K562 (cell line): Measurements from ENCODE around the gene NRCAM. TPM values are rescaled to one million over a fixed set of nuclear protein-coding genes. Genes with fewer than 3 reads are reported as not detected.

ENCODE experiments used
- CBFB ChIP-seq: sonication (generic); formaldehyde crosslinking; IDR thresholded peaks from 2 replicates; pipeline ENCODE4 v1.4.0; 2020; ENCODE audit warnings: mild to moderate bottlenecking, missing genetic modification reagents
- CHD2 ChIP-seq: IDR thresholded peaks from 2 replicates; pipeline ENCODE4 v1.6.1; 2011; ENCODE audit warnings: low read depth, low read length
- RAD51 ChIP-seq: fragments of 450-650 bp; IDR thresholded peaks from 2 replicates; pipeline ENCODE4 v1.7.1; 2016; ENCODE audit warnings: low read depth, mild to moderate bottlenecking, borderline replicate concordance
- RCOR1 ChIP-seq, 2 experiments: IDR thresholded peaks; 2 replicates each; pipeline ENCODE4 v1.6.1; 2012; ENCODE audit warnings: low read depth in 2 of 2, low read length in 2 of 2, borderline replicate concordance in 1 of 2, improper control_type of control experiment in 1 of 2
- RNF2 ChIP-seq: sonication (generic); IDR thresholded peaks from 2 replicates; pipeline ENCODE4 v1.6.1; 2016
- SMARCA5 ChIP-seq: fragments of 450-650 bp; IDR thresholded peaks from 2 replicates; pipeline ENCODE4 v1.6.1; 2016
- TAL1 ChIP-seq: fragments of 450-650 bp; IDR thresholded peaks from 2 replicates; pipeline ENCODE4 v1.6.1; 2016; ENCODE audit warnings: mild to moderate bottlenecking
- YBX1 ChIP-seq: fragments of 450-650 bp; IDR thresholded peaks from 2 replicates; pipeline ENCODE4 v1.7.1; 2016; ENCODE audit warnings: mild to moderate bottlenecking
- ZC3H11A ChIP-seq: IDR thresholded peaks from 2 replicates; pipeline ENCODE4 v1.6.1; 2012; ENCODE audit warnings: low read depth, low read length, improper control_type of control experiment
- ZNF347 ChIP-seq: fragments of 450-650 bp; formaldehyde crosslinking; IDR thresholded peaks from 2 replicates; pipeline ENCODE4 v1.4.0; 2020; ENCODE audit warnings: low read depth, mild to moderate bottlenecking, moderate library complexity
- ZNF584 ChIP-seq: fragments of 200-800 bp; sonication (Bioruptor generic); IDR thresholded peaks from 2 replicates; pipeline ENCODE4 v1.6.1; 2016; ENCODE audit warnings: low read depth, mild to moderate bottlenecking, missing genetic modification characterization, missing compliant biosample characterization
- polyA plus RNA-seq, 8 experiments: library from polyadenylated mRNA; depleted of rRNA in 4 of 8; stranded (reverse) in 5 of 8; unstranded in 3 of 8; fragments of >200 nt; fragmentation: Nextera tagmentation in 2 of 8; fragmentation: Illumina TruSeq in 1 of 8; extraction: Ambion mirVana in 2 of 8; extraction: Trizol in 1 of 8; gene quantifications; 2 replicates each; pipeline versions ENCODE4 v1.2.1 to v1.2.3, GENCODE V29; 2011 to 2014; ENCODE audit warnings: inconsistent platforms in 1 of 8, missing spikeins in 1 of 8
- total RNA-seq, 7 experiments: library from RNA; depleted of rRNA in 6 of 7; stranded (reverse); fragments of >200 nt in 6 of 7; fragmentation: Illumina TruSeq in 2 of 7; extraction: Trizol in 2 of 7; gene quantifications; 2 replicates each; pipeline versions ENCODE4 v1.2.1 to v1.2.3, GENCODE V29; 2011 to 2021; ENCODE audit warnings: low replicate concordance in 1 of 7
- TF ChIP-seq, protein P1 (sequence below): fragments of 450-650 bp; IDR thresholded peaks from 2 replicates; pipeline ENCODE4 v1.6.1; 2016; ENCODE audit warnings: mild to moderate bottlenecking
- TF ChIP-seq, protein P2 (sequence below), 2 experiments: IDR thresholded peaks; 2 replicates each; pipeline ENCODE4 v1.6.1; 2011; ENCODE audit warnings: borderline replicate concordance in 1 of 2, control low read depth in 1 of 2, low read depth in 1 of 2, low read length in 1 of 2, mild to moderate bottlenecking in 1 of 2, mixed read lengths in 1 of 2, moderate library complexity in 1 of 2; ENCODE audit not compliant: insufficient read depth in 1 of 2, insufficient read length in 1 of 2, poor library complexity in 1 of 2, severe bottlenecking in 1 of 2; ENCODE audit errors: extremely low read depth in 1 of 2
- TF ChIP-seq, protein P3 (sequence below): sonication (generic); formaldehyde crosslinking; IDR thresholded peaks from 2 replicates; pipeline ENCODE4 v1.8.1; 2023; ENCODE audit warnings: mild to moderate bottlenecking, missing genetic modification reagents
- TF ChIP-seq, protein P4 (sequence below): fragments of 450-650 bp; formaldehyde crosslinking; conservative IDR thresholded peaks from 2 replicates; pipeline ENCODE4 v1.4.0; 2022; ENCODE audit warnings: mild to moderate bottlenecking, missing genetic modification characterization
- TF ChIP-seq, protein P5 (sequence below): fragments of 250-450 bp; sonication (Bioruptor Pico); IDR thresholded peaks from 2 replicates; pipeline ENCODE4 v1.8.0; 2022; ENCODE audit warnings: inconsistent platforms

The NRCAM gene
- total and polyA plus RNA-seq, 9 of the 15 experiments (the other 6 are each of a cell fraction or from before 2014, with no cell fraction given) = 0.03 to 0.54 (median 0.12) TPM; not detected in 1

DNA sequence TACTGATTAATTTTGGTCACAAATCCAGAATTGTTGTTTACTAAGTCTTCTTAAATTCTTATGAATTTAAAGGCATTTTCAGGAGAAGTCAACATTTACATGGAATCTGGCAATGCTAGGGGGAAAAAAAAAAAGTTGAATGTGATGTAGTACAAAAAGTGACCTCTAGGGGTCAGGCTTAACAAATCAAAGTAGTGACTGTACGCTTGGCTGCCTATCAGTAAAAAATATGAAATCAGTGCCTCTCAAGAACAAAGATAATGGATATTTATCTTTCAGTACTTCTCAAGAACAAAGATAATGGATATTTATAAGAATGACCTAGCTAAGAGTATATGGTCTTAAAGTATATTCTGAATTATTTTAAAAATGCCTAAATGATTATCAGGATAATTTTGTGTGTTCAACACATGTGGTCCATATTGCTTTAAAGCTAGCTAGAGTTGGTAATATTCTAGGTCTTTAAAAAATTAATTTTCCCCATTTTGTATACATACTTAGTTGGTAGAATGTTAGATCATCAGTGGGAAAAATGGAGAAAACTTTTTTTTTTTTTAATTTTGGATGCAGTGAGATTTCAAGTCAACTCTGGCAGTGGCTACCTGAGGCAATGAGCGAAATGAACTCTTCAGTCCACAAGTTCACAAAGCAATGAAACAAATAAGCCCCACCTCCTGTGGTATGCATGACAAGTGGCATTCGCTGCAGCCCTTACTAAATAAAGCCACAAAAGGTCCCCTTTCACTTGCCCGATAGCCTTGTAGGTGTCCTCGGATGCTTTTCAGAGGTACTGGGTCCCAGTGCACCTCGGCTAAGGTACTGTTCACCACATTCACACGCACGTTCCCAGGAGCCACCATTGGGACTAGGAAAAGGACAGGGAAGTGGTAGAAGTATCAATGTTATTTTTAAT is 274.9 kb downstream of the NRCAM start (continued):
- TF ChIP-seq, protein P1, sequence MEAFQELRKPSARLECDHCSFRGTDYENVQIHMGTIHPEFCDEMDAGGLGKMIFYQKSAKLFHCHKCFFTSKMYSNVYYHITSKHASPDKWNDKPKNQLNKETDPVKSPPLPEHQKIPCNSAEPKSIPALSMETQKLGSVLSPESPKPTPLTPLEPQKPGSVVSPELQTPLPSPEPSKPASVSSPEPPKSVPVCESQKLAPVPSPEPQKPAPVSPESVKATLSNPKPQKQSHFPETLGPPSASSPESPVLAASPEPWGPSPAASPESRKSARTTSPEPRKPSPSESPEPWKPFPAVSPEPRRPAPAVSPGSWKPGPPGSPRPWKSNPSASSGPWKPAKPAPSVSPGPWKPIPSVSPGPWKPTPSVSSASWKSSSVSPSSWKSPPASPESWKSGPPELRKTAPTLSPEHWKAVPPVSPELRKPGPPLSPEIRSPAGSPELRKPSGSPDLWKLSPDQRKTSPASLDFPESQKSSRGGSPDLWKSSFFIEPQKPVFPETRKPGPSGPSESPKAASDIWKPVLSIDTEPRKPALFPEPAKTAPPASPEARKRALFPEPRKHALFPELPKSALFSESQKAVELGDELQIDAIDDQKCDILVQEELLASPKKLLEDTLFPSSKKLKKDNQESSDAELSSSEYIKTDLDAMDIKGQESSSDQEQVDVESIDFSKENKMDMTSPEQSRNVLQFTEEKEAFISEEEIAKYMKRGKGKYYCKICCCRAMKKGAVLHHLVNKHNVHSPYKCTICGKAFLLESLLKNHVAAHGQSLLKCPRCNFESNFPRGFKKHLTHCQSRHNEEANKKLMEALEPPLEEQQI = peak; percentile 76; the same call in 1 of the 2 replicates
- TF ChIP-seq RAD51 (no peak), CHD2 (no peak), TAL1 (no peak), YBX1 (no peak), ZC3H11A (no peak), SMARCA5 (no peak), CBFB (no peak), RCOR1 (IDR thresholded peaks at IDR 0.05; ENCODE audit: borderline replicate concordance in 1 of 2, low read depth in 2 of 2, low read length in 2 of 2) (peak; percentile 96 to 97), RNF2 (0 out of 2 replicates have a peak, but pooled peaks have one; percentile 20), ZNF347 (no peak), ZNF584 (CRISPR knock-in tag) (no peak)
- TF ChIP-seq, protein P2, sequence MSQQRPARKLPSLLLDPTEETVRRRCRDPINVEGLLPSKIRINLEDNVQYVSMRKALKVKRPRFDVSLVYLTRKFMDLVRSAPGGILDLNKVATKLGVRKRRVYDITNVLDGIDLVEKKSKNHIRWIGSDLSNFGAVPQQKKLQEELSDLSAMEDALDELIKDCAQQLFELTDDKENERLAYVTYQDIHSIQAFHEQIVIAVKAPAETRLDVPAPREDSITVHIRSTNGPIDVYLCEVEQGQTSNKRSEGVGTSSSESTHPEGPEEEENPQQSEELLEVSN (IDR thresholded peaks at IDR 0.05; ENCODE audit: borderline replicate concordance in 1 of 2, extremely low read depth in 1 of 2, insufficient read depth in 1 of 2, insufficient read length in 1 of 2, low read depth in 1 of 2, low read length in 1 of 2, poor library complexity in 1 of 2, severe bottlenecking in 1 of 2) = no peak
- TF ChIP-seq, protein P3, sequence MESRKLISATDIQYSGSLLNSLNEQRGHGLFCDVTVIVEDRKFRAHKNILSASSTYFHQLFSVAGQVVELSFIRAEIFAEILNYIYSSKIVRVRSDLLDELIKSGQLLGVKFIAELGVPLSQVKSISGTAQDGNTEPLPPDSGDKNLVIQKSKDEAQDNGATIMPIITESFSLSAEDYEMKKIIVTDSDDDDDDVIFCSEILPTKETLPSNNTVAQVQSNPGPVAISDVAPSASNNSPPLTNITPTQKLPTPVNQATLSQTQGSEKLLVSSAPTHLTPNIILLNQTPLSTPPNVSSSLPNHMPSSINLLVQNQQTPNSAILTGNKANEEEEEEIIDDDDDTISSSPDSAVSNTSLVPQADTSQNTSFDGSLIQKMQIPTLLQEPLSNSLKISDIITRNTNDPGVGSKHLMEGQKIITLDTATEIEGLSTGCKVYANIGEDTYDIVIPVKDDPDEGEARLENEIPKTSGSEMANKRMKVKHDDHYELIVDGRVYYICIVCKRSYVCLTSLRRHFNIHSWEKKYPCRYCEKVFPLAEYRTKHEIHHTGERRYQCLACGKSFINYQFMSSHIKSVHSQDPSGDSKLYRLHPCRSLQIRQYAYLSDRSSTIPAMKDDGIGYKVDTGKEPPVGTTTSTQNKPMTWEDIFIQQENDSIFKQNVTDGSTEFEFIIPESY (CRISPR knock-in tag) = no peak
- TF ChIP-seq, protein P4, sequence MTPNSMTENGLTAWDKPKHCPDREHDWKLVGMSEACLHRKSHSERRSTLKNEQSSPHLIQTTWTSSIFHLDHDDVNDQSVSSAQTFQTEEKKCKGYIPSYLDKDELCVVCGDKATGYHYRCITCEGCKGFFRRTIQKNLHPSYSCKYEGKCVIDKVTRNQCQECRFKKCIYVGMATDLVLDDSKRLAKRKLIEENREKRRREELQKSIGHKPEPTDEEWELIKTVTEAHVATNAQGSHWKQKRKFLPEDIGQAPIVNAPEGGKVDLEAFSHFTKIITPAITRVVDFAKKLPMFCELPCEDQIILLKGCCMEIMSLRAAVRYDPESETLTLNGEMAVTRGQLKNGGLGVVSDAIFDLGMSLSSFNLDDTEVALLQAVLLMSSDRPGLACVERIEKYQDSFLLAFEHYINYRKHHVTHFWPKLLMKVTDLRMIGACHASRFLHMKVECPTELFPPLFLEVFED (CRISPR knock-in tag) = 0 out of 2 replicates have a peak, but pooled peaks have one; percentile 53
- TF ChIP-seq, protein P5, sequence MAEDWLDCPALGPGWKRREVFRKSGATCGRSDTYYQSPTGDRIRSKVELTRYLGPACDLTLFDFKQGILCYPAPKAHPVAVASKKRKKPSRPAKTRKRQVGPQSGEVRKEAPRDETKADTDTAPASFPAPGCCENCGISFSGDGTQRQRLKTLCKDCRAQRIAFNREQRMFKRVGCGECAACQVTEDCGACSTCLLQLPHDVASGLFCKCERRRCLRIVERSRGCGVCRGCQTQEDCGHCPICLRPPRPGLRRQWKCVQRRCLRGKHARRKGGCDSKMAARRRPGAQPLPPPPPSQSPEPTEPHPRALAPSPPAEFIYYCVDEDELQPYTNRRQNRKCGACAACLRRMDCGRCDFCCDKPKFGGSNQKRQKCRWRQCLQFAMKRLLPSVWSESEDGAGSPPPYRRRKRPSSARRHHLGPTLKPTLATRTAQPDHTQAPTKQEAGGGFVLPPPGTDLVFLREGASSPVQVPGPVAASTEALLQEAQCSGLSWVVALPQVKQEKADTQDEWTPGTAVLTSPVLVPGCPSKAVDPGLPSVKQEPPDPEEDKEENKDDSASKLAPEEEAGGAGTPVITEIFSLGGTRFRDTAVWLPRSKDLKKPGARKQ = no peak
